H1 (cell line): ENCODE results near the gene CCNY. TPM values are rescaled to one million over a fixed set of nuclear protein-coding genes. Genes with fewer than 3 reads are reported as not detected.

Experiments used
- CTCF ChIA-PET: fragments of 300-600 bp; sonication (Branson Sonifier 250); formaldehyde crosslinking; loops from one replicate; lab custom pipeline; 2021; ENCODE audit not compliant: partially characterized antibody; lab: Charles Lee
- POLR2A ChIA-PET: fragments of 300-600 bp; sonication (Branson Sonifier 250); formaldehyde crosslinking; loops from one replicate; lab custom pipeline; 2021; ENCODE audit warnings: inconsistent platforms; ENCODE audit not compliant: partially characterized antibody; lab: Charles Lee
- DNase-seq, 2 experiments: peaks; one replicate each; pipeline versions ENCODE4 v3.0.0 to v3.0.0-alpha.2; 2010 to 2022; ENCODE audit warnings: low spot score in 2 of 2, low read depth in 1 of 2, mixed read lengths in 1 of 2
- FAIRE-seq: peaks from 2 replicates; lab custom pipeline; 2011; peaks lifted over from hg19 to GRCh38; lab: Jason Lieb, UNC
- H2AFZ ChIP-seq: 2 replicates; pipeline ENCODE4 v1.8.1; 2012; ENCODE audit warnings: low read length, inconsistent platforms
- H2AK5ac ChIP-seq: 2 replicates; pipeline ENCODE4 v1.6.1; 2013; ENCODE audit warnings: low read depth, low read length
- H2BK120ac ChIP-seq: replicated peaks from 2 replicates; pipeline ENCODE3; 2013; ENCODE audit warnings: low read depth, low read length, inconsistent platforms
- H2BK12ac ChIP-seq: 2 replicates; pipeline ENCODE4 v1.6.1; 2013; ENCODE audit warnings: low read depth, low read length
- H2BK15ac ChIP-seq: 2 replicates; pipeline ENCODE4 v1.6.1; 2013; ENCODE audit warnings: low read length
- H2BK20ac ChIP-seq: 2 replicates; pipeline ENCODE4 v1.6.1; 2013; ENCODE audit warnings: low read length
- H2BK5ac ChIP-seq: 2 replicates; pipeline ENCODE4 v1.6.1; 2013; ENCODE audit warnings: low read depth, low read length
- H3K14ac ChIP-seq: 2 replicates; pipeline ENCODE4 v1.6.1; 2013; ENCODE audit warnings: inconsistent platforms; ENCODE audit not compliant: insufficient read length
- H3K18ac ChIP-seq: 2 replicates; pipeline ENCODE4 v1.6.1; 2013; ENCODE audit warnings: low read length; ENCODE audit errors: extremely low read depth
- H3K23ac ChIP-seq: 2 replicates; pipeline ENCODE4 v1.6.1; 2013; ENCODE audit warnings: inconsistent platforms; ENCODE audit not compliant: insufficient read length
- H3K23me2 ChIP-seq: 2 replicates; pipeline ENCODE4 v1.6.1; 2013; ENCODE audit warnings: low read depth, low read length
- H3K27ac ChIP-seq: 2 replicates; pipeline ENCODE4 v1.6.1; 2011; ENCODE audit warnings: low read depth, low read length, inconsistent platforms
- H3K27me3 ChIP-seq, 4 experiments: replicated peaks in 1 of 4; 1 replicate in 1 of 4; 2 replicates in 3 of 4; pipeline versions ENCODE4 v1.6.1 to v1.8.1; 2011 to 2013; ENCODE audit warnings: low read length in 3 of 4, mild to moderate bottlenecking in 3 of 4, inconsistent platforms in 2 of 4, mixed read lengths in 2 of 4, moderate library complexity in 1 of 4; ENCODE audit not compliant: control insufficient read depth in 3 of 4, insufficient read depth in 3 of 4; ENCODE audit errors: extremely low read depth in 1 of 4
- H3K36me3 ChIP-seq, 4 experiments: 2 replicates each; pipeline versions ENCODE4 v1.6.1 to v1.8.1; 2011 to 2013; ENCODE audit warnings: mild to moderate bottlenecking in 4 of 4, low read length in 3 of 4, moderate library complexity in 2 of 4, control low read depth in 1 of 4, inconsistent platforms in 1 of 4; ENCODE audit not compliant: insufficient read depth in 4 of 4, control insufficient read depth in 2 of 4
- H3K4ac ChIP-seq: replicated peaks from 2 replicates; pipeline ENCODE3; 2013; ENCODE audit warnings: low read length, low read depth, mixed read lengths, inconsistent platforms; ENCODE audit not compliant: insufficient read length
- H3K4me1 ChIP-seq, 4 experiments: replicated peaks in 1 of 4; 1 replicate in 1 of 4; 2 replicates in 3 of 4; pipeline versions ENCODE4 v1.6.1 to v1.8.1; 2011 to 2013; ENCODE audit warnings: low read length in 3 of 4, inconsistent platforms in 2 of 4, mixed read lengths in 1 of 4; ENCODE audit not compliant: insufficient read depth in 4 of 4, control insufficient read depth in 3 of 4
- H3K4me2 ChIP-seq, 2 experiments: 2 replicates each; pipeline versions ENCODE4 v1.6.1 to v1.8.1; 2011 to 2013; ENCODE audit warnings: low read depth in 2 of 2, low read length in 2 of 2, control low read depth in 1 of 2, inconsistent platforms in 1 of 2, mild to moderate bottlenecking in 1 of 2; ENCODE audit not compliant: insufficient read depth in 1 of 2
- H3K4me3 ChIP-seq, 4 experiments: fragments of 200-600, 300-600 bp in 1 of 4; sonication (generic), shearing (Covaris generic), sonication (Bioruptor Twin) in 1 of 4; 2 replicates each; pipeline versions ENCODE4 v1.5.1 to v1.8.1; 2011 to 2016; ENCODE audit warnings: low read length in 4 of 4, low read depth in 3 of 4, control low read depth in 2 of 4, inconsistent platforms in 2 of 4, mild to moderate bottlenecking in 2 of 4, mixed read lengths in 1 of 4, moderate library complexity in 1 of 4; ENCODE audit not compliant: insufficient read depth in 2 of 4; ENCODE audit errors: extremely low read depth in 1 of 4
- H3K56ac ChIP-seq: replicated peaks from 2 replicates; pipeline ENCODE3; 2013; ENCODE audit warnings: low read depth, mild to moderate bottlenecking, mixed read lengths, low read length, inconsistent platforms; ENCODE audit not compliant: insufficient read length
- H3K79me1 ChIP-seq: 2 replicates; pipeline ENCODE4 v1.6.1; 2013; ENCODE audit warnings: low read depth, low read length, control low read depth
- H3K79me2 ChIP-seq, 2 experiments: 2 replicates each; pipeline versions ENCODE4 v1.6.1 to v1.8.1; 2012 to 2013; ENCODE audit warnings: low read length in 2 of 2, mild to moderate bottlenecking in 2 of 2, inconsistent platforms in 1 of 2; ENCODE audit not compliant: insufficient read depth in 2 of 2, control insufficient read depth in 1 of 2
- H3K9ac ChIP-seq, 4 experiments: replicated peaks in 1 of 4; 1 replicate in 1 of 4; 2 replicates in 3 of 4; pipeline versions ENCODE4 v1.6.1 to v1.8.1; 2011 to 2013; ENCODE audit warnings: low read depth in 3 of 4, low read length in 3 of 4, control low read depth in 2 of 4, mild to moderate bottlenecking in 2 of 4, moderate library complexity in 2 of 4, inconsistent platforms in 1 of 4; ENCODE audit errors: extremely low read depth in 1 of 4
- H3K9me3 ChIP-seq, 2 experiments: 2 replicates each; pipeline versions ENCODE4 v1.6.1 to v1.8.1; 2012 to 2013; ENCODE audit warnings: mild to moderate bottlenecking in 2 of 2, moderate library complexity in 2 of 2, control low read depth in 1 of 2, inconsistent platforms in 1 of 2, low read depth in 1 of 2, low read length in 1 of 2, mixed read lengths in 1 of 2; ENCODE audit not compliant: insufficient read depth in 2 of 2
- H4K20me1 ChIP-seq, 2 experiments: replicated peaks in 1 of 2; 2 replicates each; pipeline versions ENCODE3 to v1.8.1; 2011 to 2013; ENCODE audit warnings: inconsistent platforms in 2 of 2, low read length in 2 of 2, mild to moderate bottlenecking in 1 of 2; ENCODE audit not compliant: insufficient read depth in 2 of 2, control insufficient read depth in 1 of 2
- H4K5ac ChIP-seq: 2 replicates; pipeline ENCODE4 v1.6.1; 2013; ENCODE audit warnings: low read length, low read depth, mixed read lengths, inconsistent platforms; ENCODE audit not compliant: insufficient read length
- H4K8ac ChIP-seq: 2 replicates; pipeline ENCODE4 v1.8.0; 2013; ENCODE audit warnings: mild to moderate bottlenecking, moderate library complexity, low read length, inconsistent platforms; ENCODE audit not compliant: insufficient read depth; ENCODE audit errors: extremely low read depth
- H4K91ac ChIP-seq: replicated peaks from 2 replicates; pipeline ENCODE3; 2013; ENCODE audit warnings: low read length, mixed read lengths, inconsistent platforms; ENCODE audit not compliant: insufficient read length
- BRCA1 ChIP-seq: IDR thresholded peaks from 2 replicates; pipeline ENCODE4 v1.6.1; 2012; ENCODE audit warnings: low read depth, low read length, improper control_type of control experiment
- CBX5 ChIP-seq: fragments of 300-800, 300-1000 bp; sonication (generic); IDR thresholded peaks from 2 replicates; pipeline ENCODE4 v1.7.1; 2016; ENCODE audit warnings: antibody characterized with exemption, low read length, low read depth
- CBX8 ChIP-seq: fragments of 300-800, 300-1000 bp; sonication (generic); IDR thresholded peaks from 2 replicates; pipeline ENCODE4 v1.7.1; 2016; ENCODE audit warnings: low read depth, low read length, borderline replicate concordance
- CTBP2 ChIP-seq: IDR thresholded peaks from 2 replicates; pipeline ENCODE4 v1.7.0; 2011; ENCODE audit warnings: borderline replicate concordance, mild to moderate bottlenecking, moderate library complexity, mixed read lengths, low read length; ENCODE audit not compliant: insufficient read depth, insufficient read length
- HDAC6 ChIP-seq: IDR thresholded peaks from one replicate; pipeline ENCODE4 v1.7.1; 2012; ENCODE audit warnings: low read depth, mild to moderate bottlenecking, inconsistent platforms, low read length, moderate library complexity
- JUN ChIP-seq: IDR thresholded peaks from 2 replicates; pipeline ENCODE4 v1.6.1; 2011; ENCODE audit warnings: low read depth, mild to moderate bottlenecking, improper control_type of control experiment, low read length
- JUND ChIP-seq: IDR thresholded peaks from 2 replicates; pipeline ENCODE4 v1.6.1; 2011; ENCODE audit warnings: mild to moderate bottlenecking, improper control_type of control experiment, low read length
- MAX ChIP-seq: IDR thresholded peaks from 2 replicates; pipeline ENCODE4 v1.6.1; 2012; ENCODE audit warnings: inconsistent platforms
- NRF1 ChIP-seq: IDR thresholded peaks from 2 replicates; pipeline ENCODE4 v1.6.1; 2011; ENCODE audit warnings: mild to moderate bottlenecking, low read depth, low read length, improper control_type of control experiment
- POU5F1 ChIP-seq: IDR thresholded peaks from 2 replicates; pipeline ENCODE4 v1.6.1; 2011; ENCODE audit warnings: low read depth, mild to moderate bottlenecking, low read length, moderate library complexity
- SIN3A ChIP-seq, 2 experiments: IDR thresholded peaks in 1 of 2; conservative IDR thresholded peaks in 1 of 2; 2 replicates each; pipeline ENCODE4 v1.6.1; 2011 to 2012; ENCODE audit warnings: low read length in 2 of 2, improper control_type of control experiment in 1 of 2, low read depth in 1 of 2, mild to moderate bottlenecking in 1 of 2
- SRF ChIP-seq: IDR thresholded peaks from 2 replicates; pipeline ENCODE4 v1.6.1; 2011; ENCODE audit warnings: mild to moderate bottlenecking, low read depth, low read length, moderate library complexity
- TAF1 ChIP-seq: IDR thresholded peaks from 2 replicates; pipeline ENCODE4 v1.6.1; 2011; ENCODE audit warnings: mild to moderate bottlenecking, low read depth, low read length
- TAF7 ChIP-seq: optimal IDR thresholded peaks from 2 replicates; pipeline ENCODE3; 2011; ENCODE audit warnings: low read depth, mild to moderate bottlenecking, inconsistent platforms, low read length, moderate library complexity, borderline replicate concordance
- TEAD4 ChIP-seq: IDR thresholded peaks from 2 replicates; pipeline ENCODE4 v1.6.1; 2012; ENCODE audit warnings: low read depth, low read length, inconsistent platforms, mixed read lengths
- WGBS, 2 experiments: shearing (Covaris generic) in 1 of 2; methylation state at CpG; one replicate each; pipeline versions ENCODE4 v1.1.6 to v1.1.7; 2013 to 2015; ENCODE audit warnings: low lambda C conversion rate in 2 of 2, mixed read lengths in 2 of 2, inconsistent platforms in 1 of 2, low coverage in 1 of 2, missing lambda C conversion rate in 1 of 2; ENCODE audit not compliant: insufficient replicate concordance in 2 of 2, insufficient coverage in 1 of 2, insufficient read length in 1 of 2; ENCODE audit errors: extremely low coverage in 1 of 2, missing lambda C conversion rate in 1 of 2; 5-methylcytosine and 5-hydroxymethylcytosine counted together
- polyA plus RNA-seq, 7 experiments: library from polyadenylated mRNA; depleted of rRNA in 3 of 7; stranded (reverse) in 5 of 7; unstranded in 2 of 7; fragments of >200 nt in 5 of 7; fragments of 200-250 nt in 2 of 7; gene quantifications; 1 replicate in 5 of 7; 2 replicates in 1 of 7; 4 replicates in 1 of 7; pipeline versions ENCODE4 v1.2.1 to v1.2.3, GENCODE V29; 2011 to 2013; ENCODE audit warnings: missing spikeins in 2 of 7, mixed read lengths in 2 of 7
- total RNA-seq: library from RNA; stranded (reverse); fragmentation: NEBNext Ultra II Directional; extraction: Animal tissue kit (Norgen Biotek cat#: 25700); gene quantifications from 2 replicates; pipeline ENCODE4 v1.2.1, GENCODE V29; 2021

Gene CCNY
- total and polyA plus RNA-seq, 2 of the 8 experiments (the other 6 are each of a cell fraction or from before 2014, with no cell fraction given): 25.3 to 68.2 TPM

- Histone ChIP-seq H3K79me2 (no peaks in the 10 kb centered on the region), H3K27me3 (no peaks in the 10 kb centered on the region), H2BK12ac (no peak overlapping the region), H3K9me3 (no peaks in the 10 kb centered on the region), H3K4me1 (peaks cover 1 to 6% (median 4%) of the 10 kb centered on the region in 4 experiments; a peak in 6 of 7 replicates), H3K36me3 (no peaks in the 10 kb centered on the region; a peak in 1 of 8 replicates), H3K18ac (no peak overlapping the region), H3K4me3 (no peak overlapping the region), H3K79me1 (no peaks in the 10 kb centered on the region), H2AFZ (no peak overlapping the region), H3K14ac (no peak overlapping the region), H3K9ac (no peak overlapping the region), H4K8ac (no peak overlapping the region), H2AK5ac (no peak overlapping the region), H2BK15ac (no peak overlapping the region), H3K4ac (no peak overlapping the region), H4K91ac (no peak overlapping the region), H3K4me2 (no peak overlapping the region), H3K56ac (no peak overlapping the region), H2BK120ac (no peak overlapping the region), H3K27ac (no peak overlapping the region), H3K23me2 (no peaks in the 10 kb centered on the region), H2BK20ac (no peak overlapping the region), H4K5ac (no peak overlapping the region), H4K20me1 (no peaks in the 10 kb centered on the region), H2BK5ac (no peak overlapping the region), H3K23ac (no peak overlapping the region)
- WGBS, 2 experiments: 86% methylated on average over 4 of the region's 4 CpGs; no CpG with 5 or more reads in 1 of the 2 experiments
- CTCF ChIA-PET: interaction anchor here (0.7 to 1.4 kb wide), 5 partner anchors 8 to 1210 kb away, joined by 3 read pairs; no protein-coding TSS in a partner anchor
- FAIRE-seq (no peak), DNase-seq (no peak)
- POLR2A ChIA-PET: no interaction called here
- TF ChIP-seq JUN: no peak
- TF ChIP-seq POU5F1: no peak
- TF ChIP-seq TAF1: no peak
- no peak for TF ChIP-seq CTBP2
- TF ChIP-seq MAX: no peak
- TF ChIP-seq CBX8: no peak
- no peak for TF ChIP-seq TAF7
- TF ChIP-seq JUND: no peak
- no peak for TF ChIP-seq BRCA1
- TF ChIP-seq CBX5: no peak
- TF ChIP-seq SIN3A (conservative IDR thresholded peaks at IDR 0.05 in 1 of 2, IDR thresholded peaks at IDR 0.05 in 1 of 2; ENCODE audit: low read depth in 1 of 2, low read length in 2 of 2): no peak
- TF ChIP-seq TEAD4: no peak
- TF ChIP-seq NRF1: no peak
- TF ChIP-seq SRF: no peak
- no peak for TF ChIP-seq HDAC6
These were observed 233.5 kb downstream of the CCNY start for GRCh38 chr10:35569836-35570235.
